PC-3 (cell line): ENCODE data around the gene WAC. TPM values are rescaled to one million over a fixed set of nuclear protein-coding genes. Genes with fewer than 3 reads are reported as not detected.

Experiments
- ATAC-seq: fragments of 200-7000 bp; cut with Tn5 transposase; 2 replicates; pipeline ENCODE4 v1.9.1; 2020; ENCODE audit warnings: mild to moderate bottlenecking, moderate library complexity
- BruUV-seq: library from RNA; stranded (reverse); fragments of 400-500 nt; replicated peaks from 2 replicates; lab custom pipeline; 2021; lab: Mats Ljungman, UMichigan
- CTCF ChIA-PET: fragments of 300-600 bp; sonication (Branson Sonifier 250); formaldehyde crosslinking; loops from one replicate; lab custom pipeline; 2022; ENCODE audit warnings: antibody characterized with exemption; lab: Charles Lee
- POLR2A ChIA-PET: fragments of 300-600 bp; sonication (Branson Sonifier 250); formaldehyde crosslinking; loops from one replicate; lab custom pipeline; 2022; ENCODE audit warnings: antibody characterized with exemption; ENCODE audit not compliant: unreplicated experiment; lab: Charles Lee
- DNase-seq: peaks from one replicate; pipeline ENCODE4 v3.0.0-alpha.2; 2015
- H2AFZ ChIP-seq: fragments of 300-600 bp; sonication (generic); 2 replicates; pipeline ENCODE4 v1.6.0; 2016; ENCODE audit warnings: antibody characterized with exemption, low read length
- H3F3A ChIP-seq: fragments of 300-600 bp; sonication (generic); one replicate; pipeline ENCODE4 v1.6.0; 2017; ENCODE audit warnings: antibody characterized with exemption, low read length, control low read depth, mild to moderate bottlenecking; ENCODE audit not compliant: unreplicated experiment
- H3K27ac ChIP-seq: fragments of 300-600 bp; sonication (generic); 2 replicates; pipeline ENCODE4 v1.5.1; 2016; ENCODE audit warnings: mild to moderate bottlenecking, low read length
- H3K27me3 ChIP-seq: fragments of 300-600 bp; sonication (generic); 2 replicates; pipeline ENCODE4 v1.6.1; 2016; ENCODE audit warnings: low read length, mixed read lengths
- H3K36me3 ChIP-seq: fragments of 300-600 bp; sonication (generic); 2 replicates; pipeline ENCODE4 v1.6.1; 2016; ENCODE audit warnings: low read depth, mixed run types, low read length, mixed read lengths
- H3K4me1 ChIP-seq: fragments of 300-600 bp; sonication (generic); 2 replicates; pipeline ENCODE4 v1.5.1; 2016; ENCODE audit warnings: low read length; ENCODE audit not compliant: insufficient read depth
- H3K4me2 ChIP-seq: fragments of 300-600 bp; sonication (generic); 2 replicates; pipeline ENCODE4 v1.6.0; 2016; ENCODE audit warnings: low read length
- H3K4me3 ChIP-seq: fragments of 300-600 bp; sonication (generic); 2 replicates; pipeline ENCODE4 v1.5.1; 2016; ENCODE audit warnings: mild to moderate bottlenecking, low read length, mixed read lengths
- H3K79me2 ChIP-seq: fragments of 300-600 bp; sonication (generic); 2 replicates; pipeline ENCODE4 v1.6.1; 2017; ENCODE audit warnings: low read length, mixed read lengths
- H3K9ac ChIP-seq: fragments of 300-600 bp; sonication (generic); 2 replicates; pipeline ENCODE4 v1.6.0; 2016; ENCODE audit warnings: mild to moderate bottlenecking, low read length
- H3K9me2 ChIP-seq: fragments of 300-600 bp; sonication (generic); replicated peaks from 2 replicates; pipeline ENCODE4 v1.6.1; 2016; ENCODE audit warnings: mixed run types, low read length, mixed read lengths
- H3K9me3 ChIP-seq: fragments of 300-600 bp; sonication (generic); 2 replicates; pipeline ENCODE4 v1.6.1; 2016; ENCODE audit warnings: low read length, mixed read lengths
- H4K20me1 ChIP-seq: fragments of 300-600 bp; sonication (generic); 2 replicates; pipeline ENCODE4 v1.6.1; 2016; ENCODE audit warnings: low read length, mixed read lengths
- CTCF ChIP-seq: fragments of 300-600 bp; sonication (generic); conservative IDR thresholded peaks from 2 replicates; pipeline ENCODE4 v1.5.1; 2017; ENCODE audit warnings: antibody characterized with exemption, low read depth, mild to moderate bottlenecking, low read length
- EZH2 ChIP-seq: fragments of 300-600 bp; sonication (generic); IDR thresholded peaks from one replicate; pipeline ENCODE4 v1.6.1; 2017; ENCODE audit warnings: antibody characterized with exemption, mild to moderate bottlenecking, low read length; ENCODE audit not compliant: unreplicated experiment
- EZH2phosphoT487 ChIP-seq: fragments of 300-600 bp; sonication (generic); IDR thresholded peaks from 2 replicates; pipeline ENCODE4 v1.6.1; 2018; ENCODE audit warnings: mild to moderate bottlenecking, antibody characterized with exemption, low read length, borderline replicate concordance
- intact Hi-C: fragments of 100-400 bp; cut with micrococcal nuclease; formaldehyde crosslinking; loops from 2 replicates; pipeline ENCODE4 v1.9.0; 2023
- total RNA-seq: library from RNA; depleted of rRNA; stranded (reverse); fragments of >200 nt; gene quantifications from 2 replicates; pipeline ENCODE4 v1.2.3, GENCODE V29; 2014

WAC gene
- total RNA-seq, 1 experiment from 2014 or later: 49.2 TPM

DNA sequence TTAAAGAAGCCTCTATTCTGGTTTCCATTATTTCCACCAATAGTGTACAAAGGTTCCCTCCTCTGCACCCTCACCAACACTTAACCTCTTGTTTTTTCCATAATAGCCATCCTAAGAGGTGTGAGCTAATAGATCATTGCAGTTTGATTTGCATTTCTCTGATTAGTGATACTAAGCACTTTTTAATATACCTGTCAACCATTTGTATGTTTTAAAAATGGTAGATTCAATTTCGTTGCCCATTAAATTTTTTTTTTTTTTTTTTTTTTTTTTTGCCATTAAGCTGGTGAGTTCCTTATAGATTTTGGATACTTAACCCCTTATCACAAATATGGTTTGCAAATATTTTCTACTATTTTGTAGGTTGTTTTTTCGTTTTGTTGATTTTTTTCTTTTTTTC lies 23.2 kb downstream of the WAC start:
- Histone ChIP-seq H2AFZ (no peak overlapping the region), H3K4me1 (no peaks in the 10 kb centered on the region), H3K9me3 (no peaks in the 10 kb centered on the region), H3F3A (no peaks in the 10 kb centered on the region), H3K36me3 (peaks cover 52% of the 10 kb centered on the region), H3K79me2 (peaks cover 100% of the 10 kb centered on the region), H3K4me3 (no peak overlapping the region), H3K4me2 (no peak overlapping the region), H3K9me2 (no peaks in the 10 kb centered on the region), H4K20me1 (peaks cover 11% of the 10 kb centered on the region; the same call in 1 of the 2 replicates), H3K27ac (no peak overlapping the region), H3K27me3 (no peaks in the 10 kb centered on the region), H3K9ac (no peak overlapping the region)
- no TSS peak for BruUV-seq
- no peak for TF ChIP-seq EZH2
- no peak for TF ChIP-seq EZH2phosphoT487
- no peak for TF ChIP-seq CTCF
- ChIA-PET POLR2A (interaction anchor here (0.6 kb wide), 1 partner anchor 35 kb away, joined by 3 read pairs; no protein-coding TSS in a partner anchor), CTCF (no interaction called here)
- intact Hi-C loops: no loop called here
- ATAC-seq: no peak
- DNase-seq: no peak

- peaks cover 6% of the 10 kb centered on the region; the same call in 1 of the 2 replicates for H3K4me1 ChIP-seq
- intact Hi-C loops: no loop called here
- H3K9me2 ChIP-seq: no peaks in the 10 kb centered on the region
- TF ChIP-seq CTCF: no peak
- no peak for TF ChIP-seq EZH2phosphoT487
- no peak for TF ChIP-seq EZH2
- DNase-seq: no peak
- H3K27ac ChIP-seq: no peak overlapping the region
- POLR2A ChIA-PET: no interaction called here
- H3K4me3 ChIP-seq: no peak overlapping the region
- H3K79me2 ChIP-seq: peaks cover 100% of the 10 kb centered on the region
- CTCF ChIA-PET: no interaction called here
- no TSS peak for BruUV-seq
- H3F3A ChIP-seq: no peaks in the 10 kb centered on the region
- H3K9ac ChIP-seq: no peak overlapping the region
- no peaks in the 10 kb centered on the region for H3K27me3 ChIP-seq
- H3K4me2 ChIP-seq: no peak overlapping the region
- H3K36me3 ChIP-seq: peaks cover 49% of the 10 kb centered on the region
- H2AFZ ChIP-seq: no peak overlapping the region
- no peaks in the 10 kb centered on the region for H3K9me3 ChIP-seq
- ATAC-seq: no peak
- H4K20me1 ChIP-seq: peaks cover 15% of the 10 kb centered on the region; the same call in 1 of the 2 replicates
These were observed 25.3 kb downstream of the WAC start for GRCh38 chr10:28558186-28558585.

DNA sequence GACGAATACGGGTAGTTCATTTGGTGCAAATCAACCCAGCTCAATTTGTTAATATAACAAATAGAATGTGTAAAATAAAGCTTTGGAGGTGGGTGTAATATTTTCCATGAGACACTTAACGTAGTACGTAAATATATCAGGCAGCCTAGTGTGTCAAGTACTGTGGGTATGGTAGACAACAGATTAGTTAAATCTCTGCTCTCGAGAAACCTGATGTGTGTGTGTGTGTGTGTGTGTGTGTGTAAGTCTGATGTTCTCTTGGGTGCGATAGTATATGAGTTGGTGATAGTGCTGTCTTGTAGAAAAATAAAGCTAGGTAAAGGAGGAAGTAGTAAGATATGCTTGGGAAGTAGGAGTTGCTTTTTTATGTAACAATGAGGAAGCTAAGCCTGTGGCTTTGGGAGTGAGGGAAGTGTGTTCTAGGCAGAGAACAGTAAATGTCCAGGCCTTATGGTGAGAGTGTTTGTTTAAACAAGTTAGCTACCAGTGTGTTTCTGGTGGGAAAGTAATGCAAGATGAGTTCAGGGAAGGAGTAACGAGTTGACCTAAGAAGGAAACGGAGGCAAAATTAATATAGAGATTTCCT lies 26.1 kb downstream of the WAC start:
- H3K4me1 ChIP-seq: peaks cover 6% of the 10 kb centered on the region; the same call in 1 of the 2 replicates
- no peaks in the 10 kb centered on the region for H3K9me2 ChIP-seq
- H3K4me2 ChIP-seq: no peak overlapping the region
- BruUV-seq: no TSS peak
- no peak overlapping the region for H3K4me3 ChIP-seq
- H3K27ac ChIP-seq: no peak overlapping the region
- no peak overlapping the region for H2AFZ ChIP-seq
- DNase-seq (no peak), ATAC-seq (no peak)
- ChIA-PET CTCF (no interaction called here), POLR2A (no interaction called here)
- H4K20me1 ChIP-seq: 0 out of 2 replicates have a peak, but pooled peaks cover 12% of the 10 kb centered on the region
- no peak for TF ChIP-seq EZH2
- TF ChIP-seq EZH2phosphoT487: no peak
- TF ChIP-seq CTCF: no peak
- no peak overlapping the region for H3K9ac ChIP-seq
- intact Hi-C loops: no loop called here
- H3K9me3 ChIP-seq: no peaks in the 10 kb centered on the region
- H3K36me3 ChIP-seq: peaks cover 42% of the 10 kb centered on the region
- H3K27me3 ChIP-seq: no peaks in the 10 kb centered on the region
- H3K79me2 ChIP-seq: peaks cover 99% of the 10 kb centered on the region
- no peaks in the 10 kb centered on the region for H3F3A ChIP-seq
